ENCODE data around the gene RBFA. TPM values are rescaled to one million over a fixed set of nuclear protein-coding genes. Genes with fewer than 3 reads are reported as not detected.
"Not testable (repeated sequence)": the region's sequence is repeated elsewhere in the genome, so short reads cannot be mapped to it uniquely, and the experiment has no call there.

Gene RBFA
- total RNA-seq, 1 donor from 2014 or later: 35.3 TPM

DNA sequence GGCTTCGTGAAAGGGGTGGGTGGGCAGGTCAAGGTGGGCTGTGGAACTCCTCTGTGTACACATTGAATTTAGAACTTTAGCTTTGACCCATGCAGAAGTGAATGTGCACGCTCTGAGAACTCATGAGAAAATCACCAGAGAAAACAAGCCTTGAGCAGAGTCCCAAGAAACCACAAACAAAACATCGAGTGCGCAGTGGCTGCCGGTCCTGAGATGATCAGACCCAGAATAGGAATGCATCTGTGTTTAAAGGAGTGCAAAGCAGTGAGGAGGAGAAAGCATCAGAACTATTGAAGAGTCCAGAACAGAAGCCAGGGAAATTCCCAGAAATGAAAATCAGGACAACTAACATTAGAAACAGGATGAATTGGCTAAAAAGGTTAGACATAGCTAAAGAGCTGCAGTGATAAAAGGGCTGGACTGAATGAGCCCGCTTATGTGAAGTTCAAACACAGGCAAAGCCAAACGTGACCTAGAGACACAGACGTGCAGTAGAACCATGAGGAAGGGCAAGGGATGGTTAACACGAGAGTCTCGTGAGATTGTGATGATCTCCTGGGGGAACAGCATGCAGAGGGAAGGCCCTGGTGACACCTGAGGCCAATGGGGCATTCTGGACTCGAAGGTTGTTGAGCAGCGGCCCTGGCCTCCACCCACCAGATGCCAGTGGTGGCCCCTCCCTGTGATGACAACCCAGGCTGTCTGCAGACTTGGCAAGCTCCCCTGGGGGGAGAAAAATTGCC, 29.5 kb upstream of the RBFA start:
- Mint-ChIP-seq H3K36me3 (peaks cover 7% of the 10 kb centered on the region), H3K27me3 (ENCODE audit: low read depth) (no peaks in the 10 kb centered on the region), H3K9me3 (peaks cover 31% of the 10 kb centered on the region), H3K27ac (no peak overlapping the region), H3K4me1 (no peaks in the 10 kb centered on the region), H3K4me3 (no peak overlapping the region)
- no peak for TF ChIP-seq CTCF (IDR thresholded peaks at IDR 0.05; ENCODE audit: unreplicated experiment)
- DNase-seq (ENCODE audit: low spot score in 2 of 2, unreplicated experiment in 2 of 2): no peak

DNA sequence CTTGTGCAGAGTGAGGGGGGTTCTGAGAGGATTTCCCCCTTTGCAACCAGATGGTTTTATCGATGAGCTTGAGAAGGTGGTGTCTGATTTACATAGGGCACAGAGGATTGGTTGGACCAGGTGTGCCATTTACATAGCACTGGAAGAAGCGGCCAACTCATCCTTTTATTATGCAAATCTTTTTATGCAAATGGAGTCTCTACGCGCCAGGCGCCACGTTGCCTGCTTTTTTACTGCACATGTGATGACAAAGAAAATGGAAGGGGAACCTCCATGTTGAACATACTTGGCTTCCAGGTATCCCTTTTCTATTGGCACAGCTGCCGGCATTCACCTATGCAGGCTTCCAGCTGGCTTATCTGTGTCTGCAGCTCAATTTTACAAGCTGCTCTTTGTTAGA, 27.5 kb upstream of the RBFA start:
- H3K4me1 Mint-ChIP-seq: no peaks in the 10 kb centered on the region
- no peak overlapping the region for H3K27ac Mint-ChIP-seq
- no peak overlapping the region for H3K4me3 Mint-ChIP-seq
- no peaks in the 10 kb centered on the region for H3K27me3 Mint-ChIP-seq (ENCODE audit: low read depth)
- TF ChIP-seq CTCF (IDR thresholded peaks at IDR 0.05; ENCODE audit: unreplicated experiment): no peak
- DNase-seq (ENCODE audit: low spot score in 2 of 2, unreplicated experiment in 2 of 2): no peak
- H3K36me3 Mint-ChIP-seq: no peaks in the 10 kb centered on the region
- H3K9me3 Mint-ChIP-seq: peaks cover 39% of the 10 kb centered on the region

GRCh38 chr18:80009661-80010550, 24.3 kb upstream of the RBFA start:
- no peak for DNase-seq (ENCODE audit: low spot score in 2 of 2, unreplicated experiment in 2 of 2)
- Mint-ChIP-seq H3K27ac (no peak overlapping the region), H3K36me3 (peaks cover 3% of the 10 kb centered on the region), H3K27me3 (ENCODE audit: low read depth) (no peaks in the 10 kb centered on the region), H3K4me3 (no peak overlapping the region), H3K9me3 (peaks cover 52% of the 10 kb centered on the region), H3K4me1 (no peaks in the 10 kb centered on the region)
- no peak for TF ChIP-seq CTCF (IDR thresholded peaks at IDR 0.05; ENCODE audit: unreplicated experiment)

DNA sequence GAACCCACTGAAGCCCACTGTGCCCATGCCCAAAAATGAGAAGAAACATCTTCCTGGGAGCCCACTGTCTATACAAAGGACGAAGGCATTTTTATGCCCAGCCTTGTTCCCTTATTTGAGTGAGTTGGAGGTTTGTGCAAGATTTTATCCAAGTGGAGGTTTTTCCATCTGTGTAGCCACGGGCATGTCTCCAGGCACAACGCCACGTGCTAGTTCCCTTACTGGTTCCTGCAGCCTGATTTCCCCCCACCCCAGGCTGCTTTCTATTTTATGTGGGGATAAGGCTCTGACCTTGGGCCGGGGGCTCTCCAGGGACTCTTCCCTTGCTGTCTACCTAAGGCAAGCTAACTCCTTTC, 23.7 kb upstream of the RBFA start:
- no peak overlapping the region for H3K27ac Mint-ChIP-seq
- peaks cover 3% of the 10 kb centered on the region for H3K36me3 Mint-ChIP-seq
- no peak for DNase-seq (ENCODE audit: low spot score in 2 of 2, unreplicated experiment in 2 of 2)
- H3K27me3 Mint-ChIP-seq (ENCODE audit: low read depth): no peaks in the 10 kb centered on the region
- TF ChIP-seq CTCF (IDR thresholded peaks at IDR 0.05; ENCODE audit: unreplicated experiment): no peak
- H3K4me1 Mint-ChIP-seq: no peaks in the 10 kb centered on the region
- peaks cover 52% of the 10 kb centered on the region for H3K9me3 Mint-ChIP-seq
- no peak overlapping the region for H3K4me3 Mint-ChIP-seq

GRCh38 chr18:80011496-80012137, 22.6 kb upstream of the RBFA start:
- H3K27ac Mint-ChIP-seq; H3K4me1 Mint-ChIP-seq; H3K4me3 Mint-ChIP-seq; H3K36me3 Mint-ChIP-seq; DNase-seq (ENCODE audit: low spot score in 2 of 2, unreplicated experiment in 2 of 2); H3K27me3 Mint-ChIP-seq (ENCODE audit: low read depth): not testable (repeated sequence)
- peaks cover 52% of the 10 kb centered on the region for H3K9me3 Mint-ChIP-seq

DNA sequence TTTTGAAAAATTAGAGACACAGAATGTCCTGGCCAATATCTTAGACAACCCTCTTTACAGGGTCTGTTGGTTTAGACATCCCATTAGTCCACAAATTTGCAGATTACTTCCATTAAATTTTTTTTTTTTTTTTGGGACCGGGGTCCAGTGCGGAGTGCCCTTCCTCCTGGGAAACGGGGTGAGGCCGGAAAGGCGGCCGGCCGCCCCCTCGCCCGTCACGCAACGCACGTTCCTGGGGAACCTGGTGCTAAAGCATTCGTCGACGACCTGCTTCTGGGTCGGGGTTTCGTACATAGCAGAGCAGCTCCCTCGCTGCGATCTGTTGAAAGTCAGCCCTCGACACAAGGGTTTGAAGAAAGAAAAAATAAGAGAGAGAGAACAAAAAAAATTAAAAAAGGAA, 21.5 kb upstream of the RBFA start:
- peaks cover 44% of the 10 kb centered on the region for H3K9me3 Mint-ChIP-seq
- no peak for DNase-seq (ENCODE audit: low spot score in 2 of 2, unreplicated experiment in 2 of 2)
- no peaks in the 10 kb centered on the region for H3K27me3 Mint-ChIP-seq (ENCODE audit: low read depth)
- TF ChIP-seq CTCF (IDR thresholded peaks at IDR 0.05; ENCODE audit: unreplicated experiment): no peak
- H3K4me1 Mint-ChIP-seq: no peaks in the 10 kb centered on the region
- no peak overlapping the region for H3K27ac Mint-ChIP-seq
- H3K4me3 Mint-ChIP-seq: no peak overlapping the region
- H3K36me3 Mint-ChIP-seq: peaks cover 3% of the 10 kb centered on the region
